H1 (cell line): ENCODE measurements around the gene NEFH. TPM values are rescaled to one million over a fixed set of nuclear protein-coding genes. Genes with fewer than 3 reads are reported as not detected.

Experiments
- CTCF ChIA-PET: fragments of 300-600 bp; sonication (Branson Sonifier 250); formaldehyde crosslinking; loops from one replicate; lab custom pipeline; 2021; ENCODE audit not compliant: partially characterized antibody; lab: Charles Lee
- POLR2A ChIA-PET: fragments of 300-600 bp; sonication (Branson Sonifier 250); formaldehyde crosslinking; loops from one replicate; lab custom pipeline; 2021; ENCODE audit warnings: inconsistent platforms; ENCODE audit not compliant: partially characterized antibody; lab: Charles Lee
- DNase-seq, 2 experiments: peaks; one replicate each; pipeline versions ENCODE4 v3.0.0 to v3.0.0-alpha.2; 2010 to 2022; ENCODE audit warnings: low spot score in 2 of 2, low read depth in 1 of 2, mixed read lengths in 1 of 2
- FAIRE-seq: peaks from 2 replicates; lab custom pipeline; 2011; peaks lifted over from hg19 to GRCh38; lab: Jason Lieb, UNC
- H2AFZ ChIP-seq: 2 replicates; pipeline ENCODE4 v1.8.1; 2012; ENCODE audit warnings: low read length, inconsistent platforms
- H2AK5ac ChIP-seq: 2 replicates; pipeline ENCODE4 v1.6.1; 2013; ENCODE audit warnings: low read depth, low read length
- H2BK120ac ChIP-seq: replicated peaks from 2 replicates; pipeline ENCODE3; 2013; ENCODE audit warnings: low read depth, low read length, inconsistent platforms
- H2BK12ac ChIP-seq: 2 replicates; pipeline ENCODE4 v1.6.1; 2013; ENCODE audit warnings: low read depth, low read length
- H2BK15ac ChIP-seq: 2 replicates; pipeline ENCODE4 v1.6.1; 2013; ENCODE audit warnings: low read length
- H2BK20ac ChIP-seq: 2 replicates; pipeline ENCODE4 v1.6.1; 2013; ENCODE audit warnings: low read length
- H2BK5ac ChIP-seq: 2 replicates; pipeline ENCODE4 v1.6.1; 2013; ENCODE audit warnings: low read depth, low read length
- H3K14ac ChIP-seq: 2 replicates; pipeline ENCODE4 v1.6.1; 2013; ENCODE audit warnings: inconsistent platforms; ENCODE audit not compliant: insufficient read length
- H3K18ac ChIP-seq: 2 replicates; pipeline ENCODE4 v1.6.1; 2013; ENCODE audit warnings: low read length; ENCODE audit errors: extremely low read depth
- H3K23ac ChIP-seq: 2 replicates; pipeline ENCODE4 v1.6.1; 2013; ENCODE audit warnings: inconsistent platforms; ENCODE audit not compliant: insufficient read length
- H3K23me2 ChIP-seq: 2 replicates; pipeline ENCODE4 v1.6.1; 2013; ENCODE audit warnings: low read depth, low read length
- H3K27ac ChIP-seq: 2 replicates; pipeline ENCODE4 v1.6.1; 2011; ENCODE audit warnings: low read depth, low read length, inconsistent platforms
- H3K27me3 ChIP-seq, 4 experiments: replicated peaks in 1 of 4; 1 replicate in 1 of 4; 2 replicates in 3 of 4; pipeline versions ENCODE4 v1.6.1 to v1.8.1; 2011 to 2013; ENCODE audit warnings: low read length in 3 of 4, mild to moderate bottlenecking in 3 of 4, inconsistent platforms in 2 of 4, mixed read lengths in 2 of 4, moderate library complexity in 1 of 4; ENCODE audit not compliant: control insufficient read depth in 3 of 4, insufficient read depth in 3 of 4; ENCODE audit errors: extremely low read depth in 1 of 4
- H3K36me3 ChIP-seq, 4 experiments: 2 replicates each; pipeline versions ENCODE4 v1.6.1 to v1.8.1; 2011 to 2013; ENCODE audit warnings: mild to moderate bottlenecking in 4 of 4, low read length in 3 of 4, moderate library complexity in 2 of 4, control low read depth in 1 of 4, inconsistent platforms in 1 of 4; ENCODE audit not compliant: insufficient read depth in 4 of 4, control insufficient read depth in 2 of 4
- H3K4ac ChIP-seq: replicated peaks from 2 replicates; pipeline ENCODE3; 2013; ENCODE audit warnings: low read length, low read depth, mixed read lengths, inconsistent platforms; ENCODE audit not compliant: insufficient read length
- H3K4me1 ChIP-seq, 4 experiments: replicated peaks in 1 of 4; 1 replicate in 1 of 4; 2 replicates in 3 of 4; pipeline versions ENCODE4 v1.6.1 to v1.8.1; 2011 to 2013; ENCODE audit warnings: low read length in 3 of 4, inconsistent platforms in 2 of 4, mixed read lengths in 1 of 4; ENCODE audit not compliant: insufficient read depth in 4 of 4, control insufficient read depth in 3 of 4
- H3K4me2 ChIP-seq, 2 experiments: 2 replicates each; pipeline versions ENCODE4 v1.6.1 to v1.8.1; 2011 to 2013; ENCODE audit warnings: low read depth in 2 of 2, low read length in 2 of 2, control low read depth in 1 of 2, inconsistent platforms in 1 of 2, mild to moderate bottlenecking in 1 of 2; ENCODE audit not compliant: insufficient read depth in 1 of 2
- H3K4me3 ChIP-seq, 4 experiments: fragments of 200-600, 300-600 bp in 1 of 4; sonication (generic), shearing (Covaris generic), sonication (Bioruptor Twin) in 1 of 4; 2 replicates each; pipeline versions ENCODE4 v1.5.1 to v1.8.1; 2011 to 2016; ENCODE audit warnings: low read length in 4 of 4, low read depth in 3 of 4, control low read depth in 2 of 4, inconsistent platforms in 2 of 4, mild to moderate bottlenecking in 2 of 4, mixed read lengths in 1 of 4, moderate library complexity in 1 of 4; ENCODE audit not compliant: insufficient read depth in 2 of 4; ENCODE audit errors: extremely low read depth in 1 of 4
- H3K56ac ChIP-seq: replicated peaks from 2 replicates; pipeline ENCODE3; 2013; ENCODE audit warnings: low read depth, mild to moderate bottlenecking, mixed read lengths, low read length, inconsistent platforms; ENCODE audit not compliant: insufficient read length
- H3K79me1 ChIP-seq: 2 replicates; pipeline ENCODE4 v1.6.1; 2013; ENCODE audit warnings: low read depth, low read length, control low read depth
- H3K79me2 ChIP-seq, 2 experiments: 2 replicates each; pipeline versions ENCODE4 v1.6.1 to v1.8.1; 2012 to 2013; ENCODE audit warnings: low read length in 2 of 2, mild to moderate bottlenecking in 2 of 2, inconsistent platforms in 1 of 2; ENCODE audit not compliant: insufficient read depth in 2 of 2, control insufficient read depth in 1 of 2
- H3K9ac ChIP-seq, 4 experiments: replicated peaks in 1 of 4; 1 replicate in 1 of 4; 2 replicates in 3 of 4; pipeline versions ENCODE4 v1.6.1 to v1.8.1; 2011 to 2013; ENCODE audit warnings: low read depth in 3 of 4, low read length in 3 of 4, control low read depth in 2 of 4, mild to moderate bottlenecking in 2 of 4, moderate library complexity in 2 of 4, inconsistent platforms in 1 of 4; ENCODE audit errors: extremely low read depth in 1 of 4
- H3K9me3 ChIP-seq, 2 experiments: 2 replicates each; pipeline versions ENCODE4 v1.6.1 to v1.8.1; 2012 to 2013; ENCODE audit warnings: mild to moderate bottlenecking in 2 of 2, moderate library complexity in 2 of 2, control low read depth in 1 of 2, inconsistent platforms in 1 of 2, low read depth in 1 of 2, low read length in 1 of 2, mixed read lengths in 1 of 2; ENCODE audit not compliant: insufficient read depth in 2 of 2
- H4K20me1 ChIP-seq, 2 experiments: replicated peaks in 1 of 2; 2 replicates each; pipeline versions ENCODE3 to v1.8.1; 2011 to 2013; ENCODE audit warnings: inconsistent platforms in 2 of 2, low read length in 2 of 2, mild to moderate bottlenecking in 1 of 2; ENCODE audit not compliant: insufficient read depth in 2 of 2, control insufficient read depth in 1 of 2
- H4K5ac ChIP-seq: 2 replicates; pipeline ENCODE4 v1.6.1; 2013; ENCODE audit warnings: low read length, low read depth, mixed read lengths, inconsistent platforms; ENCODE audit not compliant: insufficient read length
- H4K8ac ChIP-seq: 2 replicates; pipeline ENCODE4 v1.8.0; 2013; ENCODE audit warnings: mild to moderate bottlenecking, moderate library complexity, low read length, inconsistent platforms; ENCODE audit not compliant: insufficient read depth; ENCODE audit errors: extremely low read depth
- H4K91ac ChIP-seq: replicated peaks from 2 replicates; pipeline ENCODE3; 2013; ENCODE audit warnings: low read length, mixed read lengths, inconsistent platforms; ENCODE audit not compliant: insufficient read length
- BACH1 ChIP-seq: IDR thresholded peaks from 2 replicates; pipeline ENCODE4 v1.6.1; 2012; ENCODE audit warnings: low read length, improper control_type of control experiment
- CEBPB ChIP-seq: IDR thresholded peaks from 2 replicates; pipeline ENCODE4 v1.6.1; 2012; ENCODE audit warnings: low read depth, low read length
- FOSL1 ChIP-seq: IDR thresholded peaks from 2 replicates; pipeline ENCODE4 v1.6.1; 2011; ENCODE audit warnings: mild to moderate bottlenecking, low read depth, low read length, moderate library complexity; ENCODE audit not compliant: insufficient read depth
- MAFK ChIP-seq: IDR thresholded peaks from 2 replicates; pipeline ENCODE4 v1.6.1; 2012; ENCODE audit warnings: low read depth, mild to moderate bottlenecking, improper control_type of control experiment, low read length
- PHF8 ChIP-seq: fragments of 200-600 bp; sonication (generic); conservative IDR thresholded peaks from 2 replicates; pipeline ENCODE4 v1.7.1; 2012; ENCODE audit warnings: low read depth, mild to moderate bottlenecking, inconsistent platforms, low read length, moderate library complexity
- POLR2AphosphoS5 ChIP-seq: IDR thresholded peaks from 2 replicates; pipeline ENCODE4 v1.6.1; 2011; ENCODE audit warnings: low read depth, low read length
- RAD21 ChIP-seq, 2 experiments: IDR thresholded peaks in 1 of 2; conservative IDR thresholded peaks in 1 of 2; 2 replicates each; pipeline ENCODE4 v1.6.1; 2011; ENCODE audit warnings: low read depth in 2 of 2, low read length in 2 of 2, improper control_type of control experiment in 1 of 2, inconsistent platforms in 1 of 2, mild to moderate bottlenecking in 1 of 2, moderate library complexity in 1 of 2
- RNF2 ChIP-seq: fragments of 200-900, 300-1000 bp; sonication (generic); IDR thresholded peaks from 2 replicates; pipeline ENCODE4 v1.7.1; 2016; ENCODE audit warnings: borderline replicate concordance, low read depth, mild to moderate bottlenecking, antibody characterized with exemption, low read length; ENCODE audit not compliant: poor library complexity, severe bottlenecking; ENCODE audit errors: missing control alignments
- RXRA ChIP-seq: IDR thresholded peaks from 2 replicates; pipeline ENCODE4 v1.6.1; 2011; ENCODE audit warnings: low read depth, mild to moderate bottlenecking, low read length, moderate library complexity; ENCODE audit not compliant: insufficient read depth
- SIX5 ChIP-seq: IDR thresholded peaks from 2 replicates; pipeline ENCODE4 v1.6.1; 2011; ENCODE audit warnings: mild to moderate bottlenecking, low read depth, low read length
- SP2 ChIP-seq: IDR thresholded peaks from 2 replicates; pipeline ENCODE4 v1.6.1; 2012; ENCODE audit warnings: mild to moderate bottlenecking, low read length, inconsistent platforms
- SUZ12 ChIP-seq: fragments of 200-600 bp; sonication (generic); IDR thresholded peaks from 2 replicates; pipeline ENCODE4 v1.6.1; 2012; ENCODE audit warnings: mild to moderate bottlenecking, inconsistent platforms, low read length, moderate library complexity, mixed read lengths
- WGBS, 2 experiments: shearing (Covaris generic) in 1 of 2; methylation state at CpG; one replicate each; pipeline versions ENCODE4 v1.1.6 to v1.1.7; 2013 to 2015; ENCODE audit warnings: low lambda C conversion rate in 2 of 2, mixed read lengths in 2 of 2, inconsistent platforms in 1 of 2, low coverage in 1 of 2, missing lambda C conversion rate in 1 of 2; ENCODE audit not compliant: insufficient replicate concordance in 2 of 2, insufficient coverage in 1 of 2, insufficient read length in 1 of 2; ENCODE audit errors: extremely low coverage in 1 of 2, missing lambda C conversion rate in 1 of 2; 5-methylcytosine and 5-hydroxymethylcytosine counted together
- polyA plus RNA-seq, 7 experiments: library from polyadenylated mRNA; depleted of rRNA in 3 of 7; stranded (reverse) in 5 of 7; unstranded in 2 of 7; fragments of >200 nt in 5 of 7; fragments of 200-250 nt in 2 of 7; gene quantifications; 1 replicate in 5 of 7; 2 replicates in 1 of 7; 4 replicates in 1 of 7; pipeline versions ENCODE4 v1.2.1 to v1.2.3, GENCODE V29; 2011 to 2013; ENCODE audit warnings: missing spikeins in 2 of 7, mixed read lengths in 2 of 7
- total RNA-seq: library from RNA; stranded (reverse); fragmentation: NEBNext Ultra II Directional; extraction: Animal tissue kit (Norgen Biotek cat#: 25700); gene quantifications from 2 replicates; pipeline ENCODE4 v1.2.1, GENCODE V29; 2021
- TF ChIP-seq, protein P1 (sequence below): IDR thresholded peaks from 2 replicates; pipeline ENCODE4 v1.6.1; 2011; ENCODE audit warnings: low read length, improper control_type of control experiment

The NEFH gene
- total and polyA plus RNA-seq, 2 of the 8 experiments (the other 6 are each of a cell fraction or from before 2014, with no cell fraction given): 0.57 to 2.3 TPM

DNA sequence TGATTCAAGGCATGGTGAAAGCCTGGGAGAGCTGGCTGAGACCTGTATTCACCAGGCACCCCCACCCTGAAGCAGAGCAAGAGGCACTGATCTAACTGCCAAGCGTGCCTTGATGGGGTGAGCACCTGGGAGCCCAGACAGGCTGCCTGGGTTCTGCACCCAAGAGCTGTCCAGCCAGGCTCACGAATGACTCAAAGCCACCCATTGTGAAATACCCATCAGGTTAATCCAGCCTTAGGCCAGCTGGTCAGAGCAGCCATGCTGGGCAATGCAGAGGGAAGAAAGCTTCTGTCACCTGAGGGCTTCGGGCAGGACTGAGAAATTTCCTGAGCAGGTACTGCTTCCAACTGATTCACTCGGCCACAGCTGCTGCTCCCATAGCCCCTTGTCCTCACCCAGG is 51.4 kb downstream of the NEFH start:
- no peaks in the 10 kb centered on the region for H3K4me1 ChIP-seq
- H3K4ac ChIP-seq: no peak overlapping the region
- no peak for FAIRE-seq
- H4K8ac ChIP-seq: no peak overlapping the region
- H3K79me2 ChIP-seq: no peaks in the 10 kb centered on the region
- H3K23ac ChIP-seq: no peak overlapping the region
- H4K5ac ChIP-seq: no peak overlapping the region
- ChIA-PET CTCF (interaction anchor here (1.2 to 2.4 kb wide), 3 partner anchors 23 to 137 kb away, joined by 3 to 8 read pairs (median 3); partner anchors contain the start of gene THOC5), POLR2A (interaction anchor here (1.0 to 1.2 kb wide), 2 partner anchors 22 to 83 kb away, joined by 3 to 7 read pairs; partner anchors contain the start of gene THOC5)
- no peak overlapping the region for H2AFZ ChIP-seq
- no peaks in the 10 kb centered on the region for H3K79me1 ChIP-seq
- WGBS, 2 experiments: 89% methylated on average over 4 of the region's 4 CpGs; no CpG with 5 or more reads in 1 of the 2 experiments
- no peak for DNase-seq
- no peak overlapping the region for H3K18ac ChIP-seq
- peaks cover 12 to 75% (median 44%) of the 10 kb centered on the region in 4 experiments; a peak in 7 of 8 replicates for H3K36me3 ChIP-seq
- no peak overlapping the region for H2BK15ac ChIP-seq
- no peak overlapping the region for H2AK5ac ChIP-seq
- H3K9me3 ChIP-seq: no peaks in the 10 kb centered on the region
- H2BK120ac ChIP-seq: no peak overlapping the region
- H3K23me2 ChIP-seq: no peaks in the 10 kb centered on the region
- no peak overlapping the region for H3K4me3 ChIP-seq
- H2BK20ac ChIP-seq: no peak overlapping the region
- H2BK12ac ChIP-seq: no peak overlapping the region
- no peaks in the 10 kb centered on the region for H3K27me3 ChIP-seq
- H2BK5ac ChIP-seq: no peak overlapping the region
- no peak overlapping the region for H3K27ac ChIP-seq
- no peak overlapping the region for H3K56ac ChIP-seq
- no peak overlapping the region for H3K14ac ChIP-seq
- H4K20me1 ChIP-seq: peaks cover 2 to 5% of the 10 kb centered on the region in 2 experiments
- no peak overlapping the region for H4K91ac ChIP-seq
- H3K9ac ChIP-seq: no peak overlapping the region
- no peak overlapping the region for H3K4me2 ChIP-seq
- TF ChIP-seq SP2 (no peak), RAD21 (IDR thresholded peaks at IDR 0.05 in 1 of 2, conservative IDR thresholded peaks at IDR 0.05 in 1 of 2; ENCODE audit: low read depth in 2 of 2, low read length in 2 of 2) (no peak), SIX5 (no peak), POLR2AphosphoS5 (no peak), RXRA (no peak), CEBPB (no peak), MAFK (no peak), SUZ12 (no peak), BACH1 (no peak), FOSL1 (no peak), PHF8 (no peak), RNF2 (no peak)
- TF ChIP-seq, protein P1, sequence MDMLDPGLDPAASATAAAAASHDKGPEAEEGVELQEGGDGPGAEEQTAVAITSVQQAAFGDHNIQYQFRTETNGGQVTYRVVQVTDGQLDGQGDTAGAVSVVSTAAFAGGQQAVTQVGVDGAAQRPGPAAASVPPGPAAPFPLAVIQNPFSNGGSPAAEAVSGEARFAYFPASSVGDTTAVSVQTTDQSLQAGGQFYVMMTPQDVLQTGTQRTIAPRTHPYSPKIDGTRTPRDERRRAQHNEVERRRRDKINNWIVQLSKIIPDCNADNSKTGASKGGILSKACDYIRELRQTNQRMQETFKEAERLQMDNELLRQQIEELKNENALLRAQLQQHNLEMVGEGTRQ: no peak
